Activated CD4-positive, alpha-beta memory T cell treated with anti-CD3 and anti-CD28 coated beads, Interleukin-2, amount 10 ng/mL, durations not matched to agents 7 days and 5 days (primary cell): ENCODE data around the gene PIGW. TPM values are rescaled to one million over a fixed set of nuclear protein-coding genes. Genes with fewer than 3 reads are reported as not detected.
A peak's percentile ranks its signal among the peaks of the same experiment; 100 is the strongest.

ENCODE experiments used
- CTCF ChIA-PET: fragments of 350-600 bp; sonication (Branson Sonifier 250); formaldehyde crosslinking; loops from one replicate; lab custom pipeline; 2021; ENCODE audit warnings: antibody characterized with exemption, inconsistent platforms; lab: Charles Lee
- POLR2A ChIA-PET: fragments of 350-600 bp; sonication (Branson Sonifier 250); formaldehyde crosslinking; loops from one replicate; lab custom pipeline; 2021; ENCODE audit warnings: antibody characterized with exemption; lab: Charles Lee
- DNase-seq: peaks from one replicate; pipeline ENCODE4 v3.0.0-alpha.2; 2020
- H3K27ac Mint-ChIP-seq: one replicate; pipeline ENCODE4 v1.8.0; 2021; ENCODE audit warnings: mild to moderate bottlenecking, mixed read lengths
- H3K27me3 Mint-ChIP-seq: one replicate; pipeline ENCODE4 v1.8.0; 2021; ENCODE audit warnings: mixed read lengths
- H3K36me3 Mint-ChIP-seq: one replicate; pipeline ENCODE4 v1.8.0; 2021; ENCODE audit warnings: low read depth, mixed read lengths
- H3K4me1 Mint-ChIP-seq: one replicate; pipeline ENCODE4 v1.8.0; 2021; ENCODE audit warnings: mixed read lengths
- H3K4me3 Mint-ChIP-seq: one replicate; pipeline ENCODE4 v1.8.0; 2021; ENCODE audit warnings: mild to moderate bottlenecking, mixed read lengths
- H3K9me3 Mint-ChIP-seq: one replicate; pipeline ENCODE4 v1.8.0; 2021; ENCODE audit warnings: mixed read lengths
- total RNA-seq, 2 experiments: library from RNA; stranded (reverse); gene quantifications; one replicate each; pipeline ENCODE4 v1.2.3, GENCODE V29; 2021

The PIGW gene
- total RNA-seq, 2 experiments from 2014 or later: 6.4 to 6.9 TPM

DNA sequence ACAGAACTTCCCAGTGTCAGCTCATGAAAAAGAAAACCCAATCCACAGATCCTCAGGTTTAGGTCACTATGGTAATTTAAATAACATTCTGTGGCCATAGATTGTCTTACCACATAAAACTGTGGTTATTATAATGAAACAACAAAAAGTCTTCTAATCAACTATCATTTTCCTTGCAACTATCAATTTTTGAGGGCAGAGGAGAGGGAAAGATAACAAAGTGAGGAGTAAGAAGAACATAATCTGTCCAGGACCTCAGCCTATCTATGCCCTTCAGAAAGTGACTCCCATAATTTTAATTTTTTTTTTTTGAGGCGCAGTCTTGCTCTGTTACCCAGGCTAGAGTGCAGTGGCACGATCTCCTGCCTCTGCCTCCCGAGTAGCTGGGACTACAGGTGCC lies 5.9 kb downstream of the PIGW start:
- Mint-ChIP-seq H3K4me1 (peaks cover 37% of the 10 kb centered on the region), H3K27ac (no peak overlapping the region), H3K4me3 (no peak overlapping the region), H3K36me3 (peaks cover 34% of the 10 kb centered on the region), H3K9me3 (no peaks in the 10 kb centered on the region), H3K27me3 (no peaks in the 10 kb centered on the region)
- POLR2A ChIA-PET: no interaction called here
- DNase-seq: no peak
- CTCF ChIA-PET: no interaction called here

DNA sequence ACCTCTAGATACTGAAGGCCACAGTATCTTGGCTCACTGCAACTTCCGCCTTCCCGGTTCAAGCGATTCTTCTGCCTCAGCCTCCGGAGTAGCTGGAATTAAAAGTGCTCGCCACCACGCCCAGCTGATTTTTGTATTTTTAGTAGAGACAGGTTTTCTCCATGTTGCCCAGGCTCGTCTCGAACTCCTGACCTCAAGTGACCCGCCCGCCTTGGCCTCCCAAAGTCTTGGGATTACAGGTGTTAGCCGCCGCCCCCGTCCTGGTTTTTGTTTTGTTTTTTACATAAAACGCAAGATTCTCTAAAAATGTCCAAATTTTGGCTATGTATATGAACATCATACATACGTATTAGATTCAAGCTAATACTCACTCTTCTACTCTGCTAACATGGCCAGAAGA lies 8.0 kb downstream of the PIGW start:
- ChIA-PET POLR2A (interaction anchor here (1.1 to 5.6 kb wide), 3 partner anchors 7 to 887 kb away, joined by 3 to 160 read pairs (median 8); partner anchors contain the start of genes MYO19 and PIGW), CTCF (no interaction called here)
- H3K27me3 Mint-ChIP-seq: no peaks in the 10 kb centered on the region
- no peak overlapping the region for H3K27ac Mint-ChIP-seq
- H3K4me3 Mint-ChIP-seq: no peak overlapping the region
- no peaks in the 10 kb centered on the region for H3K9me3 Mint-ChIP-seq
- peaks cover 39% of the 10 kb centered on the region for H3K36me3 Mint-ChIP-seq
- peaks cover 30% of the 10 kb centered on the region for H3K4me1 Mint-ChIP-seq
- no peak for DNase-seq

DNA sequence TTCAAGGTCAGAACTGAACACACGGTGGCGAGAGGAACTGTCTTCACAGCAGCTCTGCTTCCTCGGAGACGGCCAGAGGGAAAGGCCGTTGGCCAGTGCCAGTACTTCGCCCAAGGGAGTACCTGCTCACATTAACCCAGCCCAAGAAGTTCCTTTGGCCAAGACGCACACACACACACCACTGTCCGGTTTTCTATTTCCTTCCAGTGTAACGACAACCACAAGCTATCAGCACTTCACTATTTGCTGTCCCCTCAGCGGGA lies 9.2 kb downstream of the PIGW start:
- DNase-seq: peak; percentile 37
- peak overlapping the region; percentile 96 for H3K4me3 Mint-ChIP-seq
- peak overlapping the region; percentile 96 for H3K27ac Mint-ChIP-seq
- H3K36me3 Mint-ChIP-seq: peaks cover 40% of the 10 kb centered on the region
- peaks cover 39% of the 10 kb centered on the region for H3K4me1 Mint-ChIP-seq
- no peaks in the 10 kb centered on the region for H3K27me3 Mint-ChIP-seq
- POLR2A ChIA-PET: interaction anchor here (0.9 to 5.6 kb wide), 9 partner anchors 8 to 405 kb away, joined by 3 to 160 read pairs (median 5); partner anchors contain the start of genes AATF, MRM1, MYO19 and PIGW
- CTCF ChIA-PET: interaction anchor here (2.2 kb wide), 1 partner anchor 9 kb away, joined by 20 read pairs; the partner anchor contains the start of genes MYO19 and PIGW
- no peaks in the 10 kb centered on the region for H3K9me3 Mint-ChIP-seq

DNA sequence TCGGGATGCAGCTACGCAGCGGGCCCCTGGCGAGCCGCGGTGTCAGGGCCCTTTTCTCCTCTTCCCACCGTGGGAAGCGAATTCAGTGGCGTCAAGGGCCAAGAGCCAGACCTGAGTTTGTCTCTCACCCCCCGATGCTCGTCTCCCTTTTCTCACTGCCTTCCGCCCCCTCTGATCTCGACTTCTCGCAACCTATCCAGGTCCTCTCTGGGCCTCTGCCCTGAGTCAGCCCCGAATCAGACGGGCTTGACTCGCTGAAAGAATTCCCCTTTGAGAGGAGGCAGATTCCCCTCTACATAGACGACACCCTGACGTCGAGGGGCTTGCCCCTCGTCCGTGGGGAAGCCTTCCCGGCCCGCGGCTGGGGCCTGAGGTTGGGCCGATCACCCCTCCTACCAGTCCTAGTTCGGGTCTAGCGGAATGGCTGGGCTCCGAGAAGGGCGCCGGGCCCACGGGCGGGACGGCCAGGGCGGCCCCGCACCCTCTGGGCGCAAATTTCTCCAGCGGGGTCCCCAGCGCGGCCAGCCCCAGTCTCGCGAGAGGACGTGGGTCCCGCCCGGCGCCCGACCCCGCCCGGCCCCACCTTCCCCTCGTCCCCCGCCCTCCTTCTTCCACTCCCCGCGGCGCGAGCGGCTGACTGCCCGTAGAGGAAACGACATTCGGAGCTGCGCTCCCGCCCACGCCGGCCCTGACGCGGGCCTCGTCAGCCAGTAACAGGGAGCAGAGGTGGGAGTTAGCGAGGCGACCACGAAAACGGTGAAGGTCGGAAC lies 9.7 kb downstream of the PIGW start, which contains the start of gene GGNBP2:
TSS of gene GGNBP2 (plus strand) at position 613 of the 770 bp plus-strand sequence. CDS start 806 bp downstream, outside the sequence.
- Mint-ChIP-seq H3K36me3 (peaks cover 40% of the 10 kb centered on the region), H3K27ac (peak within 1 kb of the TSS; percentile 96), H3K9me3 (no peaks in the 10 kb centered on the region), H3K4me3 (peak within 1 kb of the TSS; percentile 96), H3K4me1 (peaks cover 42% of the 10 kb centered on the region), H3K27me3 (no peaks in the 10 kb centered on the region)
- ChIA-PET CTCF (interaction anchor here (2.2 kb wide), 1 partner anchor 10 kb away, joined by 20 read pairs; the partner anchor contains the start of genes MYO19 and PIGW), POLR2A (interaction anchor here (0.7 to 5.6 kb wide), 14 partner anchors 8 to 404 kb away, joined by 3 to 160 read pairs (median 5); partner anchors contain the start of genes AATF, MRM1, MYO19 and PIGW)
- DNase-seq: peak; percentile 94

DNA sequence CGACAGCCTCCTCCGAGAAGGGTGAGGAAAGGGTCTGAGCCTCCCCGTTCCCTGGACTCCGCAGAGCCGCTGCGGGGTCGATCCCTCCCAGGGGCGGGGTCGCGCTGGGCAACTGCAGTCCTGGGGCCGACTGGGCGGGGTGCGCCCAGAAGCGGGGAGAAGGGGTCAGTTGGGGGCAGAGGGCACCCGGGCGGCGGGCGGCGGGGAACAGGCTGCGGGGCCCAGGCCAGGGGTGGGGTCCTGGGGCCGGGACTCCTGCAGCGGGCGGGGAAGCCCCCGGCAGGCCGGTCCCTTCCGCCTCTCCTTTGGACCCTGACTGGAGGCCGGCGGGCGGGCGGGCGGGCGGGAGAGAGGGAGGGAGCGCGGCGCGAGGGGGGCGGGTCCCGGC lies 10.3 kb downstream of the PIGW start:
- peaks cover 46% of the 10 kb centered on the region for H3K4me1 Mint-ChIP-seq
- ChIA-PET POLR2A (interaction anchor here (0.7 to 5.6 kb wide), 13 partner anchors 9 to 862 kb away, joined by 3 to 160 read pairs (median 5); partner anchors contain the start of genes ACACA, MRM1, MYO19 and PIGW), CTCF (interaction anchor here (1.7 to 2.2 kb wide), 2 partner anchors 10 to 58 kb away, joined by 8 to 20 read pairs; partner anchors contain the start of genes MYO19 and PIGW)
- H3K9me3 Mint-ChIP-seq: no peaks in the 10 kb centered on the region
- H3K36me3 Mint-ChIP-seq: peaks cover 39% of the 10 kb centered on the region
- peak overlapping the region; percentile 96 for H3K27ac Mint-ChIP-seq
- H3K4me3 Mint-ChIP-seq: peak overlapping the region; percentile 96
- DNase-seq: no peak
- no peaks in the 10 kb centered on the region for H3K27me3 Mint-ChIP-seq

DNA sequence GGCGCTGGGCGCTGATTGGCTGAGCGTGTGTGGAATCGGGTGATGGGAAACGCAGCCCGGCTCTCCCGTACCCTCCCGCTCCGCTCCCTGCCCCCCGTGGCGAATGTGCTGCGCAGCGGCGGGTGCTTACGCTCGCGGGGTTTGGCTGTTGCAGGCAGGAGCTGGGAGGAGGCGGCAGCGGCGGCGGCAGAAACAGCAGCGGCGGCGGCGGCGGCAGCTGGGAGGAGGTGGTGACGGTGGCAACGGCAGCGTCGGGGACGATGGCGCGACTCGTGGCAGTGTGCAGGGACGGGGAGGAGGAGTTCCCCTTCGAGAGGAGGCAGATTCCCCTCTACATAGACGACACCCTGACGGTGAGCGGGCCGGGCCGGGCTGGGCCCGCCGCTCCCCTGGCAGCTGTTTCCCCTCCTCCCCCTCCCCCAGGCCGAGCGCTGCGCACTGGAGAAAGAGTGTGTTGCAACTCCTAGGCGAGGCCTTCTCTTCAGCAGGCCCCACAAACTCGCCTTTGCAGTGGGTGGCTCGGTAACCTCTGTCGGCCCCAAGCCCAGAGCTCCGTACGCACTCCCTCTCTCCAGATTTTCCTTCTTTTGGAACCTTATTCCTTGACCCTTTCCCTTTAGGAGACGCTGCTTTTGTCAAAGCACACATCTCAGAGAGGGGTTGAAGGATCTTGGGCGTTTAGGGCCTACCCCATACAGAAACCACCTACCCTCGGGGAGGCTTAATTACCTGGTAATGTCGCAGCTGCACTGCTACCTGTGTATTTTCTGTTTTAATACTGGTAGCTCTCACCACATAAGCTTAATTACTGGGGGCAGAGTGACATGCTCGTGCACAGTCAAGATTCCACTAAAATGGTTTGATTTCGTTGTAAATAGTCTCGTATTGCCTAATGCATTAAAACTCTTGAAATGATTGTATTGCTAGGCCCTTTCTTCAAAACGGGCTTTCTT lies 11.0 kb downstream of the PIGW start:
- ChIA-PET CTCF (interaction anchor here (1.4 to 2.2 kb wide), 4 partner anchors 11 to 58 kb away, joined by 5 to 20 read pairs (median 8); partner anchors contain the start of genes MYO19 and PIGW), POLR2A (interaction anchor here (0.6 to 5.6 kb wide), 26 partner anchors 10 to 1172 kb away, joined by 3 to 160 read pairs (median 5); partner anchors contain the start of genes AATF, ACACA, MRM1 and MYO19)
- Mint-ChIP-seq H3K27me3 (no peaks in the 10 kb centered on the region), H3K4me1 (peaks cover 51% of the 10 kb centered on the region), H3K4me3 (peak overlapping the region; percentile 96), H3K36me3 (peaks cover 43% of the 10 kb centered on the region), H3K9me3 (no peaks in the 10 kb centered on the region), H3K27ac (peak overlapping the region; percentile 96)
- DNase-seq: peak; percentile 97

DNA sequence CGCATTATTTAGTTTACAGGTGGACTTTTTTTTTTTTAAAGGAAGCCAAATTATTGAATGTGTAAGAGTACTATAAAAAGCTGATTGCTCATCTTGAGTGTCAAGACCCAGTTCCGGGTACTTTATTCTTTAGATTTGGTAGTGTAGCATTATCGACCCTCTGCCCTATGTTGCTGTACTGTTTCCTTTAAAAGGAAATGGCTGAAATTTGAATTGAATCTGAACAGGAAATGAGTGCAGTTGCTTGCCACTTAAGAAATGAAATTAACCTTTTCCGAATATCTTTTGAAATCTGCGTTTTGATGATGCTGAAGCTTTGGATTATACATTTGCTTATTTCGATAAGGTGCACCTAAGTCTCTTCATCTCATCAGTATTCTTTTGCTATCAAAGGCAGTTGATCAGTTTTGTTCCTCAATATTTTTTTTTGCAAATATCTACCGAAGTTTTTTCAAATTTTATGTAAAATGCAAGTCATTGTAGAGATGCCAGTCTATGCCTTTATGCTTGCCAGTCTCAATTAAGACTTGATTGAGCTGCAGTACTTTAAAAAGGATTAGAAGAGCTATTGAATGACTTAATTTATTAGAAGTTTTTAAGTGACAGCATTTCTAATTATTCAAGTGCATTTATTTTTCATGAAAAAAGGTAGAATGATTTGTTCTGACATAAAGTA lies 11.8 kb downstream of the PIGW start:
- peaks cover 55% of the 10 kb centered on the region for H3K4me1 Mint-ChIP-seq
- H3K27me3 Mint-ChIP-seq: no peaks in the 10 kb centered on the region
- ChIA-PET POLR2A (interaction anchor here (0.9 to 5.6 kb wide), 19 partner anchors 10 to 1173 kb away, joined by 3 to 160 read pairs (median 5); partner anchors contain the start of genes AATF, MRM1, MYO19 and PIGW), CTCF (interaction anchor here (1.4 to 1.7 kb wide), 3 partner anchors 11 to 57 kb away, joined by 5 to 8 read pairs (median 8); partner anchors contain the start of genes MYO19 and PIGW)
- no peak for DNase-seq
- no peaks in the 10 kb centered on the region for H3K9me3 Mint-ChIP-seq
- H3K27ac Mint-ChIP-seq: peak overlapping the region; percentile 96
- H3K4me3 Mint-ChIP-seq: peak overlapping the region; percentile 96
- peaks cover 45% of the 10 kb centered on the region for H3K36me3 Mint-ChIP-seq

DNA sequence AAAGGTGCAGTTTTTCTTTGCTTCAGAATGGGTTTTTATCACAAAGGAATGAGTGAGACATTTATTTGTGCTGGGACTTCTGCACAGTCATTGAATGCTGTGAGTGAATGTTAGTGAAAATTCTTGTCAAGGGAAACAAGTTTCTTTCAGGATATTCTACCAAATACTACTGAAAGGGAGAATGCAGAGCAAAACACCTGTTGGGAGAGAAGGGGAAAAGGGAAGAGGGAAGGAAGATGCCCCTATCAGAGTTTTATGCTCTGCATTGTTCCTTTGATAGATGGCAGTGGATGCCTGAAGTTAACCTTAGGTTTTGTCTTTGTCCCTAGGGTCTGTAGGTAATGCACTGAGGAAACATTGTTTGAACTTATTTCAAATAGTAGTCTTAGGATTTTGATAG lies 13.0 kb downstream of the PIGW start:
- ChIA-PET CTCF (interaction anchor here (1.4 kb wide), 1 partner anchor 13 kb away, joined by 7 read pairs; the partner anchor contains the start of genes MYO19 and PIGW), POLR2A (interaction anchor here (0.7 to 4.8 kb wide), 3 partner anchors 12 to 54 kb away, joined by 3 to 36 read pairs (median 3); partner anchors contain the start of genes MRM1, MYO19 and PIGW)
- Mint-ChIP-seq H3K4me1 (peaks cover 60% of the 10 kb centered on the region), H3K9me3 (no peaks in the 10 kb centered on the region), H3K27ac (peak overlapping the region; percentile 64), H3K27me3 (no peaks in the 10 kb centered on the region), H3K36me3 (peaks cover 46% of the 10 kb centered on the region), H3K4me3 (peak overlapping the region; percentile 96)
- DNase-seq: no peak

DNA sequence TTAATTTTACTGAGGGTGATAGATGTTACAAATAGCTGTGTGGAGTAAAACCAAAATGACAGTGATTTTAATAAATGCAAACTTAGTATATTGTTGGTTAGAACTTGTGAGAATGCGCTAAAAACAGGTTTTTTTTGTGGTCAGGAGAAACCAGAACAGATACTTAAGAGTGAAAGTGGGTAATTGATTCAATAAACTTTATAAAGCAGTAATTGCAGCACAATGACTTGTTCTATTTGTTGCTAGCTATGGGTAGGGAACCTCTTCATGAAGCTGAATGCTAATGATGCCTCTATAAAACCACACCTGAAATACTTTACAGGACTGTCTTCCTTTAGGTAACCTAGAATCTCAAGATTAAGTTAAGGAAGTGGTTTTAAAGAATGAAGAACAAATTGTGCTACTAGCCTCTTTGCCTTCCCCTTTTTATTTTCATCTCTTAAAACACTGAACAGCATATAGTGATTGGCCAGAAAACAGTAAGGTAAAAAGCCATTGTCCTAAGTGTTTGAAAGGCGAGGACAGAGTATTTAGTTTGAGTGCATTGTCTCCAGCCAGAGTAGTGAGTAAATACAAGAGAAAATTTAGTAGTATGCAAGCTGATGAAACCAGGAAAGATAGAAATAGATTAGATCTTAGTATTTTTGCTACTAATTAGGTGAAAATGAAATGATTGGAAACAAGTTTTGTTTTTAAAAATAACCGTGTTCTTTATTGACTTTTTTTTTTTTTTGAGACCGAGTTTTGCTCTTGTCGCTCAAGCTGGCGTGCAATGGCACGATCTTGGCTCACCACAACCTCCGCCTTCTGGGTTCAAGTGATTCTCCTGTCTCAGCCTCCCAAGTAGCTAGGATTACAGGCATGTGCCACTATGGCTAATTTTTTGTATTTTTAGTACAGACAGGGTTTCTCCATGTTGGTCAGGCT lies 16.0 kb downstream of the PIGW start:
- Mint-ChIP-seq H3K36me3 (peaks cover 62% of the 10 kb centered on the region), H3K27me3 (no peaks in the 10 kb centered on the region), H3K9me3 (no peaks in the 10 kb centered on the region), H3K27ac (peak overlapping the region; percentile 41), H3K4me3 (no peak overlapping the region), H3K4me1 (peaks cover 61% of the 10 kb centered on the region)
- CTCF ChIA-PET: interaction anchor here (1.0 to 1.1 kb wide), 2 partner anchors 16 to 51 kb away, joined by 3 to 6 read pairs; partner anchors contain the start of genes MRM1, MYO19 and PIGW
- DNase-seq: no peak
- POLR2A ChIA-PET: interaction anchor here (1.3 to 4.8 kb wide), 4 partner anchors 15 to 51 kb away, joined by 3 to 36 read pairs (median 9); partner anchors contain the start of genes MRM1, MYO19 and PIGW

DNA sequence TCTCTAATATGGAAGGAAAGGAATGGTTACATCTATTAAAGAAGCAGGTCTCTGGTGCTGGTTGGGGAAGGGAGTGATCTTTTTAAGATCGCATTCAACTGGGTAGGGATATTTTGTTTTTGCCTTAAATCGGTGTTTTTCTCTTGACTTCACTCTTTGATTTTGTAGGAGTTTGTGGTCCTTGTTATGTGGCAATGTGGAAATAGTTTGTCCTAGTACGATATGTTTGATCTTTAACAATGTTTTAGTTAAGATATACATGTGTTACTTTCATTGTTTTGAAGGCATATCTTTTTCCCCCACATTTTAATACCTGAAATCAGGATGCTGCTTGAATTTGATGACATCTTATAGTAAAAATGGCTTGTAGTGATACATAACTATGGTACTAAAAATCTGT lies 18.7 kb downstream of the PIGW start:
- peaks cover 63% of the 10 kb centered on the region for H3K36me3 Mint-ChIP-seq
- no peak overlapping the region for H3K27ac Mint-ChIP-seq
- no peaks in the 10 kb centered on the region for H3K9me3 Mint-ChIP-seq
- no peak overlapping the region for H3K4me3 Mint-ChIP-seq
- no peak for DNase-seq
- ChIA-PET CTCF (no interaction called here), POLR2A (interaction anchor here (1.0 to 6.7 kb wide), 2 partner anchors 8 to 29 kb away, joined by 3 to 39 read pairs; partner anchors contain the start of gene GGNBP2)
- H3K27me3 Mint-ChIP-seq: no peaks in the 10 kb centered on the region
- peaks cover 55% of the 10 kb centered on the region for H3K4me1 Mint-ChIP-seq
